Right forelimb (tissue), 1 donor: Measurements from ENCODE around the gene SPINK14.

Experiments
- DNase-seq: peaks from one replicate; pipeline ENCODE4 v3.0.0-alpha.2; 2018

SPINK14 gene

GRCh38 chr5:148202531-148203203 lies 34.3 kb downstream of the SPINK14 start, which contains the start of gene SPINK6:
SPINK6 (plus strand) TSS chr5:148203042; CDS start chr5:148203097, 55 bp downstream.
- DNase-seq: no peak

- no peak for DNase-seq
Measured at GRCh38 chr5:148205044-148205806, 36.9 kb downstream of the SPINK14 start.

- no peak for DNase-seq
Measured at GRCh38 chr5:148205865-148206264, 37.5 kb downstream of the SPINK14 start.

GRCh38 chr5:148206620-148207019 lies 38.3 kb downstream of the SPINK14 start:
- no peak for DNase-seq

- no peak for DNase-seq
Measured at GRCh38 chr5:148208226-148208625, 39.9 kb downstream of the SPINK14 start.

GRCh38 chr5:148209151-148209770 lies 40.9 kb downstream of the SPINK14 start:
- no peak for DNase-seq

GRCh38 chr5:148214665-148215185 lies 46.4 kb downstream of the SPINK14 start:
- DNase-seq: no peak

GRCh38 chr5:148221508-148221907 lies 53.2 kb downstream of the SPINK14 start:
- DNase-seq: no peak

GRCh38 chr5:148224117-148224742 lies 55.9 kb downstream of the SPINK14 start:
- no peak for DNase-seq
